GM19455 (cell line): ENCODE measurements around the gene HADH.
"Not testable (repeated sequence)": the region's sequence is repeated elsewhere in the genome, so short reads cannot be mapped to it uniquely, and the experiment has no call there.

ENCODE experiments used
- ATAC-seq: cut with Tn5 transposase; IDR thresholded peaks from one replicate; pipeline ENCODE4 v1.9.1; 2021; ENCODE audit not compliant: unreplicated experiment

Gene HADH

DNA sequence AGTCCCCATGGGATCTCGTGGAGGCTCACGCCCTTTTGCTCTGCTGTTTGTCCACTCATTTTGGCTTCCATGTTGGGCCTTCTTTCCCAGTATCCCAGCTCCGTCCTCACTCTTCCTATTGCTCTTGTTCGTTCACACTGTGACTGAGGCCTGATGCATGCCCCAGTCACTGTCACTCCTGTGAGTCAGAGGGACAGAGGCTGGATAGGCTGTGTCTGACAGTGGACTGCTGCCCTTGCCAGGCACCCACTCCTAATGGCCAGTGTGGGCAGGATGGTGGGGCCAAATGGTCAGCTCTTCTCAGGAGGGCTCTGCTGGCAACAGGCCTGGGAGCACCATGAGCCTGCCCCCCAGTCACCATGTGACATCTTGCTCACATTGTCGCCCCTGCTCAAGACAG is 40.0 kb downstream of the HADH start:
- ATAC-seq: no peak

GRCh38 chr4:108030332-108030731 is 40.6 kb downstream of the HADH start:
- ATAC-seq: peak; percentile 87

- no peak for ATAC-seq
Measured at GRCh38 chr4:108031427-108032083, 41.9 kb downstream of the HADH start.

DNA sequence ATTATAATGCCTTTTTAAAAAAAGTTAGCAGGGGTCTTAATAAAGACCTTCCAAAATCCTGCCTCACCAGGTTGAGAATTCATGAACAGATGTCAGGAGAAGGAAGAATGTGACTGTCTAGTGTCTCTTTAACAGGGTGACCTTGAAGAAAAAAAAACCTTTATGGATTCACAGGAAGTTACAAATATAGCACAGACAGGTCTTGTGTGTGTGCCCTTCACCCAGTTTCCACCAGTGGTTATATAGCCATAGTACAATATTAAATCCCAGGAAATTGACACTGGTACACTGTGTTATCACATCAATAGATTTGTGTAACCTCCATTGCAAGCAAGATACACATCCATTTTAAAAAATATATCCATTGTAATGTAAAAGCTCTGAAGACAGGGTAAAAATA is 43.7 kb downstream of the HADH start:
- ATAC-seq: no peak

GRCh38 chr4:108034565-108034964 is 44.9 kb downstream of the HADH start:
- ATAC-seq: no peak

- ATAC-seq: no peak
Measured at GRCh38 chr4:108035691-108036090, 46.0 kb downstream of the HADH start.

DNA sequence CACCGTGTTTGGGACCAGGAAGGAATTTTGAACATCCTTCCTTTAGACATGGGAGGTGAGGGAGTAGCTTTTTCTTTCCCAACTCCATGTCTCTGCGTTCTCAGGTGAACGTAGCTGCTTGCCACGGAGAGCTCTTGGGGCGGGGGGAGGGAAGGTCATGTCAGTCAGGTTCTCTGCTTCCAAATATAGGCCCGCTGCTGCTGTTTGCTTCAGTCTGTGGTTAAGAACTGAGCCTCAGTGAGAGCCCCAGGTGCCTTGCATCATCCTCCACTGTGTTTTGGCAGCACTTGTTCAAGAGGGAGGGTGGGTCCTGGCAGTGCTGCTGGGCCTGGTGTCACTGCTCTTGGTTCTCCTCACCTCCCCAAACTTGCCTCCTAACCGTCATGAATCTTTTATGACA is 46.5 kb downstream of the HADH start:
- ATAC-seq: peak; percentile 76

GRCh38 chr4:108037884-108038283 is 48.2 kb downstream of the HADH start:
- no peak for ATAC-seq

DNA sequence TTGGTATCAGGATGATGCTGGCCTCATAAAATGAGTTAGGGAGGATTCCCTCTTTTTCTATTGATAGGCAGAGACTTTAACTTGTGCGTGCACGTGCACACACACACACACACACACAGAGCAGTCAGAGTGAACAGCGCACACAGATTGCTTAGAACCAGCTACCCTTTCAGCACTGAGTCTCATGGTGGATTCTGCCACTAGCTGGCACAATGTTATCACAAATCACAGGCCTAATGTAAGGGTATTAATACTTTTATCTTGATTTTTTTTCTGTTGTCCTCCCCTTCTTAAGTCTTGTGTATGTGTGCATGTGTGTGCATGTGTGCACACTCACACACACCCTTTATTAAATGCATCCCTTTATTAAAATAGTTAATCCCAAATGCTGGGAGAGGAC is 53.2 kb downstream of the HADH start:
- ATAC-seq: no peak

GRCh38 chr4:108043526-108043925 is 53.8 kb downstream of the HADH start:
- no peak for ATAC-seq

DNA sequence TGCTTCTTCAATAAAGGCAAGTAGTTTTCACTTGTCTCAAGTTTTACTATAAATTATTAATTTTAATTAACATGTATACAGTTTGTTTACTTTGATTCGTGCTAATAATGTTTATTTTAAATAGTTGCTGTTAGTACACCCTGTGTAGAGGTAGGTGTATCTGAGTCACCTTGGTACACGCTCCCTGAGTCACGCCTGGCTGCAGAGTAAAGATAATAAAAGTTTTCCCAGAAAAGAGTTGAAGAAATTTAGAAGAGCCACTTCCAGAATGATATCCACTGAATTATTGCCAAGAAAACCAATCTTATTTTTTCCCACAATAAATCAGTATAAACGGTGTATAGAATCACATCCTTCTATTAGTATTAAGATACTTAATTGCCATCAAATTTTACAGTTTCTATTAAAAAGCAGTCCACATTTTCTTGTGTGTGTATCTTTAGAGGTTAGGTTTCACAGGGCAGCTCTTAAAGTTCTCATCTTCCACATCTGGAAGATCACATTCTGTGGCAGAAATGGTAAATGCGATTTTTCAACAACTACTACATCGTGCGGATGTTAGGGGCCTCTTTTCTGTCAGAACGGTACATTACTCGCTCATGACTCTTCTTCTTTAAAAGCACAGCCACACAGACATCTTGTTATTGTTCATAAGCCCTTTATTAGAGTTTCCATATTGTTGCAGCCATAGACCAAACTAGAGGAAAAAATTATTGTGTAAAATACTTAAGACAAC is 55.4 kb downstream of the HADH start:
- ATAC-seq: no peak

DNA sequence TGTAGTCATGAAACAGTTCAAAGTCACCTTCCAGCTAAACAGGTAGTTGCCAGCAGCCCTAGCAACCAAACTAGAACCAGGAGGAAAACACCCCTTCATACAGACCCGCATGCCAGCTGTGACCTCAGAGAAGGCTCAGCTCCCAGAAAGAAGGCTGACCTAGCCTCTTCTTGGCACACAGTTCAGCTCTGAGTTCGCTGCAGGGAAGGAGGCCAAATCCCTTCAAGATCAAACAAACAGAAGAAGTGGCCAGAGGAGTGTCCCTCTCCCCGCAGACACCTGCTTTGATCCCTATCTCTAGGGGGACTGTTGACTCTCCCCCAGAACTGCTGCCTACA is 56.0 kb downstream of the HADH start:
- no peak for ATAC-seq

DNA sequence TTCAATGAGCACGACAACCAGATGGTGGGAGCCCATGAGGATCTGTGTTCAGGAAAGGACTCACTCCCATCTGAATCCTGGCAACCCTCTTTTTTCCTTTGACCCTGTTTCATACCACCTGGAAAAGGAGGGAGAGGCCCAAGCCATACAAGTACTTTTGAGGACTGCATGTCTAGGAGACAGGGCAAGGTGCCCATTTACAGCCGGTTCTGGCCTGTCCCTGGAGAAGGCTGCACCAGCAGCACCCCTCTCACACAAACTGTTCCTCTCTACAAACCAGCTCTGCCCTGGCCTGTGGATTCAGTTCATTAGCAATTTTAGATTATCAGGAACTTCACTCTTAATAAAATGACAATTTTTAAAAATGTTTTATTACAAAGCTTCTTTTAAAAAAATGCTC is 57.5 kb downstream of the HADH start:
- ATAC-seq: no peak

DNA sequence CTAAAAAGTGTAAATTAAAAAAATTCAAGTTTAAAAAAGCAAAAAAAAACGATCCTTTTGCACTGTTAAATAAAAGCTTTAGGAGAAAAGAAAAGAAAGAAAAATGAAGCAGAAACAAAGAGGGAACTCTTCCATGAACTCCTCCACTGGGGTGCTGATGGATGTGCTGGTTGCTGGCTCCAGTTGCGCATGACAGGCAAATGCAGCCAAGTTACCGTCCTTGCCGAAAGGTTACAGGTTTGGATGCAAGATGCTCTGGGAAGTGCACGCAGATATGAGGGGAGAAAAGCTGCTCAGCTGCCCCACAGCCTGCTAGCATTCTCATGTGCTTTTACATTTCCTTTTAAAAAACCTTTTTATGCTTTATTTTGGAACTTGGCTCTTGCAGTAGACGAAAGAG is 58.5 kb downstream of the HADH start:
- no peak for ATAC-seq

DNA sequence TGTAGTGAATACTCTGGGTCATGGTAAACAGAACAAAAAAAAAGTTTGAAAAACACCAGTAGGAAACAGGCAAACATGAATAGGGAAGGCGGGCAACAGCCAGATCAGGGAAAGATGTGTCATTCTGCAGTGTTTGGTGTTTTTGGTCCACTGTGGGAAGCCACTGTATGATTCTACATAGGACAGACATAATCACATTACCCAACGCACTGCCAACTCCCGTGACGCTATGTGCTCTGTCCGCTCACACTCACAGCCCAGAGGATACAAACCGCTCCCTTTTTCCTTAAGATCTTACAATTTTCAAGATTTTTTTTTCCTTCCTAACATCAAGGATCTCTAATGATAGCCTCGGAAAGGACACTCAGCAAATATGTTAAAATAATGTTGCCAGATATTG is 59.3 kb downstream of the HADH start:
- no peak for ATAC-seq

DNA sequence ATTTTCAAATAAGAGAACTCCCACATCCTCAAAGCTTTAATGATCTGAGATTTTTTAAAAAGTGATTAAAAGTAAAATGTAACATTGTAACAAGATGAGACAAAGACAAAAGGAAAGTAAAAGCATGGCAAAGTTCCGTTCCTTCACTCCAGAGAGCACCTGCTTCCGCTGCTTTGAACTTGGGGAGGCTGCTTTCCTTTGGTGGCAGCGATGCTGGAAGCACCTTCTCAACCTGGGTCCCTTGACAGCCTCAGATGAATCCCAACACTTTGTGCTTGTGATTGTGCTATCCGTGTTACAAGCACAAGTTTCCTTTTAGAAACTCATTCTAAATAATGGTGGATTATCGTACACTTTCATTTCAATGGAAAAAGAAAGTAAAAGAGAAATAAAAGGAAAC is 59.7 kb downstream of the HADH start:
- no peak for ATAC-seq

DNA sequence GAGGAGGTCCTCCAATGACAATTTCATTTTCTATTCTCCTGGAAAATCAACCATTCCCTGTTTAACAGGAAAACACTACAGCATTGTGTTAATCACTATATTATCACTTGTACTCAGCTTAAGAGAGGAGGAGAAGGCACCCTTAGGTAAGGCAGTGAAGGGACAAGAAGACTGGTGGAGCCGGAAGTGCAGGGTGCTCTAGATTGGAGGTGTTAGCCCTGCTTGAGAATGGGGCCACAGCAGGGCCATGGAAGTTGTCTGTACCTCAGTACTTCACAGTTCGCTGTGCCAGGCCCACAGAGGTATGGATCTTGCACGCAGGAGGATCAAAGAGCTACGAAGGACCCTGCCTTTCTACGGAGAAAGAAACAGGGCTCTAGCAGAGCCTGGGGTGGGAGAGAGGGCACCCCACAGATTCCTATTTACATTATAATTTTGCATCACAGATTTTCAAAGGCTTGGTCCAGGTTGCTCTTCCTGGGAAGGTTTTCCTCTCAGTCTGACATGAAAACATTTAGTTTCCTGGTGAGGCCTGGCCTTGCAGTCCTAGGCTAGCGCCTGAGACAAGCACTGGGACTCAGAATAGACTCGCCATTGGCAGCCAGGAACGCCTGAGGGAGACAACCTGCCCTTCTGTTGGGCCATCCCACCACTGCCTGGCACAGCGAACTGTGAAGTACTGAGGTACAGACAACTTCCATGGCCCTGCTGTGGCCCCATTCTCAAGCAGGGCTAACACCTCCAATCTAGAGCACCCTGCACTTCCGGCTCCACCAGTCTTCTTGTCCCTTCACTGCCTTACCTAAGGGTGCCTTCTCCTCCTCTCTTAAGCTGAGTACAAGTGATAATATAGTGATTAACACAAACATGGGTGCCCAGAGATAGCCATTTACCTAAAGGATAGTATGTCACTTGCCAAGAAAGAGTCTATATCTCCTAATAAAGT is 60.8 kb downstream of the HADH start:
- not testable (repeated sequence) for ATAC-seq

DNA sequence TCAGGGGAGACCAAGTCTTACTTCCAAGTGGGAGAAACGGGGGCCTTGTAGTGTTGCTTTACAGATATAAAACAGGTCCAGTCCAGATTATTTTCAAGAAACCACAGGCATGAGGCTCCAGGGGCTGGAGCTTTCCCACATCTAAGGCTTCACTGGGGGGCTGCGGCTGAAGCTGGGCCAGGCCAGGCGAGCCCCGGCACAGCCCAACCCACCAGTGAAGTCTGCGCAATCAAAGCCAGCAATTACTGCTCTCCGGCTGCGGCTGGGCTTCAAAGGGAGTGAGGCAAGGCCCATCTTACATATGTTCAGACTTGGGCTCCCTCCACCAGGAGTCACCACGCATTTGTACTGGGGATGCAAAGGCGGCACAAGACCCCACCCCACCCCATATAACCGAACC is 61.7 kb downstream of the HADH start:
- no peak for ATAC-seq

DNA sequence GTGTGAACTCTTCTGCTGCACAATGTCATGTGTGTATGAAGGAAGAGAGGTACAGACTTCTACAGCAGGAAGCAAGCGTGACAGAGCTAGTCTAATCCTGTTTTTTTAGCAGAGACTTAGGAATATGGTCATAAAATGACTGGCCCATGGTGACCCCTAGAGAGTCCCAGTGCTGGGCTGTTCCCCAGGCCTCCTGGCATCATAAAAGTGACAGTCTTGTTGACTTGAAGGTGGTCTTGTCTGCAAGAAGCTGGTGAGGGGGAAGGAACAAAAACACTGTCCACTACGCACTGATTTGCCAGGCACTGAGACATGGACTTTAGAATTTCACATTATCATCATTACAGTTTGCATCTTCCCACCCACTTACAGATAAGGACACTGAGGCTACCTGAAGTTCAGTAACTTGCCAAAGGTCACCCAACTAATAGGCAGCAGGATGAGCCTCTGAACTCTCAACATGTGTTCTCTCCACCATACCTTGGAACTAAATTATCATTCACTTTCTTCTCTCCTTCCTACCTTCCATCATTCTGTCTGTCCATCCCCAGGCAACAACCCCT is 63.0 kb downstream of the HADH start:
- no peak for ATAC-seq

DNA sequence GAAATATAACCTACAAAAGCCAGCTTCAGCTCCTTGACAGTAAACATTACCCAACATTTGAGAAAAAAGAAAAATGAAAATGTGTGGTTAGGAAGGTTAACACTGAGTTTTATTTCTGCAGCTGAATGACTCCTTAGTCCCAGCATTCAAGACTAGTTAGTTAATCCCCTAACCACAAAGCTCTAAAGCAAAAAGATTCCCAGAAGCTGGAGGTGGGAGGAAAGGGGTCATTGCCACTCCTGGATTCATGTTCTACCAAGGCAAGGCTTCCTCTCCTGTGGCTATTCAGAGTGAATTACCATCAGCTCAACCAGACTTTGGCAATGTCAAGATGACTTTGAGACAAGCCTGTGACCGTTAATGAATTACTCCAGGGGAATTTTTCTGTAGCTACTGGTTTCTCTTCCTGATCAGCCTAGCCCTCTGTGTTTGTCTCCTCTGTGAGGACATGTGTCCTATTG is 63.6 kb downstream of the HADH start:
- peak; percentile 67 for ATAC-seq

DNA sequence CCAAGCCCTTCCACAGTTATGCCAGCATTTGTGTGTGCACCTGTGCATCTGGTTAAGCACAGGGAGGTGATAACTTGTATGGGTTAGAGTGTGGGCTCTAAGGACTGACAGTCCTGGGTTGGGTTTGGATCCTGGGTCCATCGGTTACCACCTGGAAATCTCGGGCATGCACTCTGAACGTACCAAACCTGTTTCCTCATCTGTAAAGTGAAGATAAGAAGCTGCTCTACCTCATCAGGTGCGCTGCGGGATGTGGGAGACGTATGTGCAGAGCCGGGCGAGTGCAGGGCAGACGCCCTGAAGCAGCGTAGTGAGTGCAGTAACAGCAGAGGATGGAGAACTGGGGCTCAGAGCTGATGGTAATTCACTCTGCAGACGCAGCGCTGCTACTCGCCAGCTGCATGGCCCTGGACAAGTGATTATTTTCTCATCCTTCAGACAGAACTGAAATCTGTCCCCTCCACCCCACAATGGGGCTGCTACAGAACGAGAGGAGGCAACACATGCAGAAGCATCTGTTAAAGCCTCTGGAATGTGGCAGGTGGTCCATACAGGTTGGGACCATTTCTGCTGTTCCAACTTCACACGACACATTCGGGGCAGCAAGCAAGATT is 64.4 kb downstream of the HADH start:
- ATAC-seq: no peak
